Cardiac fibroblast (primary cell): ENCODE data around the gene UBE3A.

Source experiments
- DNase-seq, 2 donors: peaks; one replicate each; pipeline versions ENCODE4 v3.0.0 to v3.0.0-alpha.2; 2010; ENCODE audit warnings: low read depth in 2 of 2
- H3K4me3 ChIP-seq, 2 donors: replicated peaks in 1 of 2; 1 replicate in 1 of 2; 2 replicates in 1 of 2; pipeline ENCODE4 v1.5.1; 2011; ENCODE audit warnings: low read depth in 2 of 2, low read length in 2 of 2, mild to moderate bottlenecking in 2 of 2, moderate library complexity in 1 of 2
- TF ChIP-seq, protein P1 (sequence below): IDR thresholded peaks from one replicate; pipeline ENCODE4 v1.5.1; 2011; ENCODE audit warnings: low read depth, mild to moderate bottlenecking, low read length, inconsistent platforms

Gene UBE3A

DNA sequence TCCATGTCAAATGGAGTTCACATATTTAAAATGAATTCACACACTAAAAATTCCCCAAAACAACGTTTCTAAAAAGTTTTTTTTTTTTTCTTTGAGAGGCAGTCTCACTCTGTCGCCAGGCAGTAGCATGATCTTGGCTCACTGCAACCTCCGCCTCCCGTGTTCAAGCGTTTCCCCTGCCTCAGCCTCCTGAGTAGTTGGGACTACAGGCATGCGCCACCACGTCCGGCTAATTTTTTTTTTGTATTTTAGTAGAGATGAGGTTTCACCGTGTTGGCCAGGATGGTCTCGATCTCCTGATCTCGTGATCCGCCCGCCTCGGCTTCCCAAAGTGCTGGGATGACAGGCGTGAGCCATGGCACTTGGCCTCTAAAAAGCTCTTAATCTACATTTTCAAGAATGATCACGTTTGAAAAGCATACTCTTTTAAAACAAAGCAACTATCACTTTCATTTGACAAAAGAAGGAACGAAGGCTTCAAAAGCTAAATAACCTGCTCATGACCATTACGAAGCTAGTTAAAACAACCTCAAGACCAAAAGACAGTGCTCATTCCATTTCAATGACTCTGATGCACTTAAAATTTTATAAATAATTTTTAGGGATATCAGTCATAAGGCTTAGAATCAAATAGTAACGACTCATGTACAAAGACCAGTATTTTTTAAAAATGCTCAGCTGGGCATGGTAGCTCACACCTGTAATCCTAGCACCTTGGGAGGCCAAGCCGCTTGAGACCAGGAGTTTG lies 5.5 kb downstream of the UBE3A start:
- peak in 1 of 2 donors; percentile 31 for DNase-seq
- H3K4me3 ChIP-seq, result no peak overlapping the region
- TF ChIP-seq, protein P1, sequence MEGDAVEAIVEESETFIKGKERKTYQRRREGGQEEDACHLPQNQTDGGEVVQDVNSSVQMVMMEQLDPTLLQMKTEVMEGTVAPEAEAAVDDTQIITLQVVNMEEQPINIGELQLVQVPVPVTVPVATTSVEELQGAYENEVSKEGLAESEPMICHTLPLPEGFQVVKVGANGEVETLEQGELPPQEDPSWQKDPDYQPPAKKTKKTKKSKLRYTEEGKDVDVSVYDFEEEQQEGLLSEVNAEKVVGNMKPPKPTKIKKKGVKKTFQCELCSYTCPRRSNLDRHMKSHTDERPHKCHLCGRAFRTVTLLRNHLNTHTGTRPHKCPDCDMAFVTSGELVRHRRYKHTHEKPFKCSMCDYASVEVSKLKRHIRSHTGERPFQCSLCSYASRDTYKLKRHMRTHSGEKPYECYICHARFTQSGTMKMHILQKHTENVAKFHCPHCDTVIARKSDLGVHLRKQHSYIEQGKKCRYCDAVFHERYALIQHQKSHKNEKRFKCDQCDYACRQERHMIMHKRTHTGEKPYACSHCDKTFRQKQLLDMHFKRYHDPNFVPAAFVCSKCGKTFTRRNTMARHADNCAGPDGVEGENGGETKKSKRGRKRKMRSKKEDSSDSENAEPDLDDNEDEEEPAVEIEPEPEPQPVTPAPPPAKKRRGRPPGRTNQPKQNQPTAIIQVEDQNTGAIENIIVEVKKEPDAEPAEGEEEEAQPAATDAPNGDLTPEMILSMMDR, result no peak

DNA sequence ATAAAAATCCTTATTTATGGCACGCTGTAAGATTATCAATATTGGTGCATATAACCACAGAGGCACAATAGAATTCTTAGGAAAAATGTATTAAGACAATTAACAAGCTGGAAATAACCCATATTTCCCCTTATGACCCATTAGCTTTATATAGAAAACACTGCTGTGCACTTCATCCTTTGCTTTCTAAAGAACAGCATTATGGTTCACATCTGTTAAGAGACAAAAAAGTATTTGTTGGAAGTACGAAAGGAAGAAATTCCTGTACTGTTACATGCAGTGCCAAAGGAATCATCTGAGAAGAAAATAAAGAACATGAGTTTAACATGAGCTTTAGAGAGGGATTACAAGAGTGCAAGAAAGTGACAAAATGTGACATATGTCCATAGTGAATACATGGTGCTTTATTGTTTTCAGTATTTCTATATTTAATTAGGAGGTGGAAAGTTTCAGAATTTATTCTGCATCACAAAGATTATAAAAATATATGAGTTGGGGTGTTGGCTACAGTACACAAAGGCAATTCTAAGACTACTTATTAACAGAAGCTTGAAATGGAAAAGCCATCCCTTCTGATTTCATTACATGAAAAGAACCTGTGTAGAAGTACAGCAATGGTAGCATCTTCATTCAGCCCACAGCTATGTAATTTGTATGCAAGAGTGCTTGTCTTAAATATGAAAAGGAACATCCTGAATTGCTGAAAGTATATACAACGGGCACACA lies 6.8 kb downstream of the UBE3A start:
- no peak for DNase-seq
- no peak overlapping the region for H3K4me3 ChIP-seq
- TF ChIP-seq, protein P1, result no peak

DNA sequence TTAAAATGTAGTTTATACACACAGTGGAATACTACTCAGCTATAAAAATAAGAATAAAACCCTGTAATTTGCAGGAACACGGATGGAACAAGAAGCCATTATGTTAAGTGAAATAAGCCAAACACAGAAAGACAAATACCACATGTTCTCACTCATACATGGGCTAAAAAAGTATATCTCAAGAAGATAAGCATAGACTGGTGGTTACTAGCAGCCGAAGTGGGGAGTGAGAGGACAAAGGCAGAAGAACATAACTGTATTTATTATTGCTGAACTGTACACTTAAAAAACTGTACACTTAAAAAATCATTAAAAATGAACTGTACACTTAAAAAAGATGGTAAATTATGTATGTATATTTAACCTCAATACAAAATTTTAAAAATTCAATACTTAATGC lies 11.0 kb downstream of the UBE3A start:
- no peak overlapping the region for H3K4me3 ChIP-seq
- TF ChIP-seq, protein P1, result no peak
- DNase-seq, result peak in 1 of 2 donors; percentile 34

DNA sequence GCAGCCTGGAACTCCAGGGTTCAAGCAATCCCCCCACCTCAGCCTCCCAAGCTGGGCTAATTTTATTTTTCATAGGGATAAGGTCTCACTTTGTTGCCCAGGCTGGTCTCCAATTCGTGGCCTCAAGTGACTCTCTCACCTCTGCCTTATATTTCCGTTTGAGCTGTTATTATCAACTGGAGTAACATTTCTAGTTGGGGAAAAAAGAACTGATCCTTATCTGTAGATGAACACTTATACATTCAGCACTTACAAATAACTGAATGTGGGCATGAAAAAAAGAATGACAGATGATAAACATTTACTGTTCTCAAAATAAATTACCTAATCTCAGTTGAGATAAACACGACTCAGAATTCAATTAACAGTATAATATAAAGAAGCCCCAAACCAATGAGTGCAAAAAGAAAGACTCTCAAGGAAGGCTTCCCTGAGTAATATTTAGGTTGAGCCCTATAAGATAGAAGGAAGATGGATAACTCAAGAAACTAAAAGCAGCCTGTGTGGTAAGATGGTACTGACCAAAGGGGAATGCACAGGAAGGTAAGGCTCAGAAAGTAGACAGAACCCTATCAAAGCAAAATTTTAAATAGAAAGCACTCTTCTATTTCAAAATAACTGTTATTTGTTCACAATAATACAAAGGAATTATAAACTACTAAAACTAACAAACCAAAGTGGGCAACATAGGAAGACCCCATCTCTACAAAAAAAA lies 11.8 kb downstream of the UBE3A start:
- DNase-seq, result no peak
- TF ChIP-seq, protein P1, result no peak
- no peak overlapping the region for H3K4me3 ChIP-seq

DNA sequence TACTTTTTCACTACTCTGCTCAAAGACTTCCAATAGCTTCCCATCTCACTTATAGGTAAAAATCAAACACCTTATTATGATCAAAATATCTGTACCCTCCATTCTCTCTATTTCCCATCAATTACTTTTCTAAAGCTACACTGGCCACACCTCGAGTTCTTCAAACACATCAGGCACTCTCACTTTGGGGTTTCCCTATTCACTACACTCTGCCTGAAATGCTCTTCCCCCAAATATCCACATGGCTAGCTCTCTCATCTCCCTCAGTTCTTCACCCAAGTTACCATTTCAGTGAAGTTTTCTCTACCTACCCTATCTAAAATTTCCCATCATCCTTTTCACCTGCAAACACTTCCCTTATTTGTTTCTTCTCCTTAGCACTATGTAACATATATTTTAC lies 14.8 kb downstream of the UBE3A start:
- no peak overlapping the region for H3K4me3 ChIP-seq
- no peak for DNase-seq
- TF ChIP-seq, protein P1, result no peak

DNA sequence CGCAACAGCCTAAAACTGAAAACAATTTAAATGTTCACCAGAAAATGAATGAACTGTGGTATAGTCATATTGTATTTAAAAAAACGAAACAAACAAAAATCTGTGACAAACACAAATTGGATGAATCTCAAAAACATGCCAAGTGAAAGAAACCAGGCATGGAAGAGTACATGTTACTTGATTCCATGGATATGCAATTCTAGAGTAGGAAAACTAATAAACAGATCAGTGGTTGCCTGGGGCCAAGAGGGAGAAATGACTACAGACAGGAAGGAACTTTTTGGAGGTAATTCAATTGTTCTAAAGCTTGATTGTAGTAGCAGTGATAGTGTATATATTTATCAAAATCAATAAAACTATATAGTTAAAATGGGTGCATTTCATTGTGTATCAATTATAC lies 16.8 kb downstream of the UBE3A start:
- DNase-seq, result peak in 1 of 2 donors; percentile 43
- TF ChIP-seq, protein P1, result no peak

More for the DNA sequence above, 16.8 kb downstream of the UBE3A start:
- H3K4me3 ChIP-seq, result no peak overlapping the region
